A673 (cell line): ENCODE data around the gene GPR183. TPM values are rescaled to one million over a fixed set of nuclear protein-coding genes. Genes with fewer than 3 reads are reported as not detected.

Experiments
- BruUV-seq: library from RNA; stranded (reverse); fragments of 400-500 nt; replicated peaks from 2 replicates; lab custom pipeline; 2021; lab: Mats Ljungman, UMichigan
- CTCF ChIA-PET: fragments of 300-600 bp; sonication (Branson Sonifier 250); formaldehyde crosslinking; loops from one replicate; lab custom pipeline; 2022; ENCODE audit warnings: antibody characterized with exemption; lab: Charles Lee
- POLR2A ChIA-PET: fragments of 300-600 bp; sonication (Branson Sonifier 250); formaldehyde crosslinking; loops from one replicate; lab custom pipeline; 2022; ENCODE audit warnings: antibody characterized with exemption; ENCODE audit not compliant: low non-redundant PET; lab: Charles Lee
- DNase-seq: peaks from one replicate; pipeline ENCODE4 v3.0.0-alpha.2; 2015; ENCODE audit warnings: low spot score
- H3K27ac ChIP-seq: fragments of 200-600 bp; sonication (generic); 2 replicates; pipeline ENCODE4 v1.5.1; 2016; ENCODE audit warnings: mixed run types, low read depth, mild to moderate bottlenecking, mixed read lengths, antibody characterized with exemption, low read length; ENCODE audit not compliant: poor library complexity, severe bottlenecking
- H3K27me3 ChIP-seq: fragments of 200-600 bp; sonication (generic); replicated peaks from 2 replicates; pipeline ENCODE4 v1.6.1; 2017; ENCODE audit warnings: mixed run types, low read depth, mild to moderate bottlenecking, mixed read lengths, antibody characterized with exemption, low read length; ENCODE audit not compliant: insufficient read depth, poor library complexity
- H3K36me3 ChIP-seq: fragments of 200-600 bp; sonication (generic); 2 replicates; pipeline ENCODE4 v1.6.1; 2016; ENCODE audit warnings: mixed run types, mild to moderate bottlenecking, mixed read lengths, antibody characterized with exemption, low read length; ENCODE audit not compliant: insufficient read depth, poor library complexity, severe bottlenecking
- H3K4me1 ChIP-seq: fragments of 200-600 bp; sonication (generic); 2 replicates; pipeline ENCODE4 v1.6.1; 2017; ENCODE audit warnings: mixed run types, mild to moderate bottlenecking, mixed read lengths, antibody characterized with exemption, low read length; ENCODE audit not compliant: insufficient read depth, poor library complexity, severe bottlenecking
- H3K4me3 ChIP-seq: fragments of 200-600 bp; sonication (generic); 2 replicates; pipeline ENCODE4 v1.5.1; 2016; ENCODE audit warnings: low read depth, mixed run types, mild to moderate bottlenecking, mixed read lengths, low read length; ENCODE audit not compliant: poor library complexity, severe bottlenecking
- H3K9me3 ChIP-seq: fragments of 200-600 bp; sonication (generic); 2 replicates; pipeline ENCODE4 v1.6.1; 2016; ENCODE audit warnings: mixed run types, low read depth, mild to moderate bottlenecking, mixed read lengths, antibody characterized with exemption, low read length; ENCODE audit not compliant: poor library complexity, severe bottlenecking
- EZH2 ChIP-seq: fragments of 200-600 bp; sonication (generic); IDR thresholded peaks from 2 replicates; pipeline ENCODE4 v1.6.1; 2017; ENCODE audit warnings: borderline replicate concordance, low read depth, mild to moderate bottlenecking, mixed read lengths, antibody characterized with exemption, low read length; ENCODE audit not compliant: poor library complexity, severe bottlenecking
- intact Hi-C: fragments of 100-400 bp; cut with micrococcal nuclease; formaldehyde crosslinking; loops from one replicate; pipeline ENCODE4 v1.10.0; 2022; ENCODE audit not compliant: unreplicated experiment
- total RNA-seq: library from RNA; stranded (reverse); gene quantifications from 2 replicates; pipeline ENCODE4 v1.2.3, GENCODE V29; 2021
- TF ChIP-seq, protein P1 (sequence below): fragments of 300-800, 200-600 bp; sonication (generic); conservative IDR thresholded peaks from 2 replicates; pipeline ENCODE4 v1.5.1; 2017; ENCODE audit warnings: low read depth, mild to moderate bottlenecking, antibody characterized with exemption, low read length, moderate library complexity, mixed read lengths

The GPR183 gene
- total RNA-seq, 1 experiment from 2014 or later = not detected

DNA sequence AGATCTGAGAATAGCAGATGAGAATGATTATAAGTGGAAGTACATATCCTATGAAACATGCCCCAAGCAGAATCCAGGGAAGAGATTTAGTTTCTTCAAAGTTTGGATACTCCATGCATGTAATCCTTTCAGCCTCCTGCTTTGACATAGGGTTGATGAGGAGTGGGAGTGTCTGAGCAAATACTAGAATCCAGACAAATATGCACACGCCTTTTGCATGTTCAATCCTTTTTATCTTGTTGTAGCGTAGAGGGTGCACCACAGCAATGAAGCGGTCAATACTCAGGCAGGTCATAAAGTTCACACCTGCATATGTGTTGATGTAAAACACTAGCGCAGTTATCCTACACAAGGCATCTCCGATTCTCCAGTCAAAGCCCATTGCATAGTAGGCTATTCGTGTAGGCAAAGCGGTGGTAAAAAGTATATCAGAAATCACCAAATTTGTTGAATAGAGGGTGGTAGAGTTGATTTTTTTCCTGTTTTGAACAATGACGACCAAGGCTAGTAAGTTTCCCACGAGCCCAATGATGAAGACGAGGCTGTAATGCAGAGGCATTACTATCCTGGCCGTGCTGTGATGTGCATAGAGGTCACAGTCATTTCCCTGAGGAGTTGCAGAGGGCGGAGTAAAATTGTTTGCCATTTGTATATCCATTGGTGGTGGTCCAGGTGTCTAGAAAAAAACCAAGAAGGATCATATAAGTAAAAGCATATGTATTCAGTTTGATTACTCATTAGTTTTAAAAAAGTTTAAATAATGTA is 11.5 kb downstream of the GPR183 start:
- Histone ChIP-seq H3K36me3 (no peaks in the 10 kb centered on the region), H3K27me3 (no peaks in the 10 kb centered on the region), H3K4me1 (no peaks in the 10 kb centered on the region), H3K4me3 (no peak overlapping the region), H3K27ac (no peak overlapping the region), H3K9me3 (no peaks in the 10 kb centered on the region)
- intact Hi-C loops = no loop called here
- no TSS peak for BruUV-seq
- POLR2A ChIA-PET = no interaction called here
- CTCF ChIA-PET = no interaction called here
- TF ChIP-seq, protein P1, sequence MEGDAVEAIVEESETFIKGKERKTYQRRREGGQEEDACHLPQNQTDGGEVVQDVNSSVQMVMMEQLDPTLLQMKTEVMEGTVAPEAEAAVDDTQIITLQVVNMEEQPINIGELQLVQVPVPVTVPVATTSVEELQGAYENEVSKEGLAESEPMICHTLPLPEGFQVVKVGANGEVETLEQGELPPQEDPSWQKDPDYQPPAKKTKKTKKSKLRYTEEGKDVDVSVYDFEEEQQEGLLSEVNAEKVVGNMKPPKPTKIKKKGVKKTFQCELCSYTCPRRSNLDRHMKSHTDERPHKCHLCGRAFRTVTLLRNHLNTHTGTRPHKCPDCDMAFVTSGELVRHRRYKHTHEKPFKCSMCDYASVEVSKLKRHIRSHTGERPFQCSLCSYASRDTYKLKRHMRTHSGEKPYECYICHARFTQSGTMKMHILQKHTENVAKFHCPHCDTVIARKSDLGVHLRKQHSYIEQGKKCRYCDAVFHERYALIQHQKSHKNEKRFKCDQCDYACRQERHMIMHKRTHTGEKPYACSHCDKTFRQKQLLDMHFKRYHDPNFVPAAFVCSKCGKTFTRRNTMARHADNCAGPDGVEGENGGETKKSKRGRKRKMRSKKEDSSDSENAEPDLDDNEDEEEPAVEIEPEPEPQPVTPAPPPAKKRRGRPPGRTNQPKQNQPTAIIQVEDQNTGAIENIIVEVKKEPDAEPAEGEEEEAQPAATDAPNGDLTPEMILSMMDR = no peak
- no peak for TF ChIP-seq EZH2
- DNase-seq = no peak

DNA sequence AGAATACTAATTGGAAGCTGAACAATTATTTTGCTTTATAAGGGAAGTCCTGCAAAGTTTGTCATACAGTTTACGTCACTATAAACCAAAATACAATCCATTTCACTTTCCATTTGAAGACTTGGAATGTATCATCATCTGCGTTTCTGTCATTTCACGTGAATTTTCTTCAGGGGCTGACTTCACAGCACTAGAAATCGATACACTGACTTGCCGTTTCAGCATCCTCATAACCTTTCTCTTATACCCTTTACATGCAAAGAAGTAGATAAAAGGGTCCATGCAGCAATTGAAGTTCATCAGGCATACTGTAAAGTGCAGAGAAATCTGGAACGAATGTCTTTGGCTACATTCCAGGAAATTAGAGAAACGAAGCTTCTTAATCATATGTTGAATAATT is 12.2 kb downstream of the GPR183 start:
- H3K4me3 ChIP-seq = no peak overlapping the region
- POLR2A ChIA-PET = no interaction called here
- intact Hi-C loops = no loop called here
- H3K36me3 ChIP-seq = no peaks in the 10 kb centered on the region
- DNase-seq = no peak
- H3K27ac ChIP-seq = no peak overlapping the region
- no peak for TF ChIP-seq EZH2
- TF ChIP-seq, protein P1 = no peak; the same call in 1 of the 2 replicates
- H3K4me1 ChIP-seq = no peaks in the 10 kb centered on the region
- no peaks in the 10 kb centered on the region for H3K27me3 ChIP-seq
- no TSS peak for BruUV-seq
- H3K9me3 ChIP-seq = no peaks in the 10 kb centered on the region
- CTCF ChIA-PET = no interaction called here

DNA sequence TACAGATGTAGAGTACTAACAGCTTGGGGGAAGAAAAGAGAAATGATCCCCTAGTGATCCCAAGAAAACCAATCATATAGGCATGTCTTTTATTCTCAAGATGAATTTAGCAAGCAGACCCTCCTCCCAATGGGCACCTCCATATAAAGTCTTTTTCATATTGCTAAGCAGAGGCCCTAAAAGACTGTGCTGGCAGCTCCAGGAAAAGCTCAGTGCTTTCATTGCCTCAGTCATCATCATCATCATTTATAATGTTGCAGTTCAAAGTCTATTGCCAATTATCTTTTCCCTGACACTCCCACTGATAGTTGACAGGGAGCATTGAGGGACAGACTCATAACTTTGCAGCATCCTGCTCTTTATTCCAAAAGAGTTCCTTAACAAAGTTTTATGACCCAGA is 13.0 kb downstream of the GPR183 start:
- intact Hi-C loops = no loop called here

More for the DNA sequence above, 13.0 kb downstream of the GPR183 start:
- TF ChIP-seq, protein P1 = no peak
- TF ChIP-seq EZH2 = no peak
- Histone ChIP-seq H3K9me3 (no peaks in the 10 kb centered on the region), H3K27ac (no peak overlapping the region), H3K4me3 (no peak overlapping the region), H3K4me1 (no peaks in the 10 kb centered on the region), H3K36me3 (no peaks in the 10 kb centered on the region), H3K27me3 (no peaks in the 10 kb centered on the region)
- BruUV-seq = no TSS peak
- ChIA-PET CTCF (no interaction called here), POLR2A (no interaction called here)
- DNase-seq = no peak
